Esophagus squamous epithelium (tissue), 5 donors: ENCODE data around the gene LRRC10B. TPM values are rescaled to one million over a fixed set of nuclear protein-coding genes. Genes with fewer than 3 reads are reported as not detected.

ENCODE experiments used
- DNase-seq: peaks from one replicate; lab custom pipeline; 2025; lab: John Stamatoyannopoulos, UW
- H3K27ac ChIP-seq, 4 donors: fragments of 200-600 bp; sonication (generic); one replicate each; pipeline ENCODE4 v1.5.1; 2016 to 2019; ENCODE audit warnings: mild to moderate bottlenecking in 1 of 4
- H3K27me3 ChIP-seq, 4 donors: fragments of 200-600 bp; sonication (generic); 1 replicate in 3 of 4; 2 replicates in 1 of 4; pipeline versions ENCODE4 v1.5.1 to v1.6.0; 2017 to 2021; ENCODE audit warnings: antibody characterized with exemption in 1 of 4
- H3K36me3 ChIP-seq, 3 donors: fragments of 200-600 bp; sonication (generic); one replicate each; pipeline ENCODE4 v1.5.1; 2016 to 2019
- H3K4me1 ChIP-seq, 3 donors: fragments of 200-600 bp; sonication (generic); one replicate each; pipeline ENCODE4 v1.5.1; 2017 to 2019
- H3K4me3 ChIP-seq, 4 donors: fragments of 200-600 bp; sonication (generic); 1 replicate in 3 of 4; 2 replicates in 1 of 4; pipeline ENCODE4 v1.5.1; 2016 to 2019; ENCODE audit warnings: mild to moderate bottlenecking in 2 of 4, moderate library complexity in 1 of 4
- H3K9me3 ChIP-seq, 3 donors: fragments of 200-600 bp; sonication (generic); one replicate each; pipeline ENCODE4 v1.5.1; 2016 to 2019
- POLR2A ChIP-seq, 4 donors: fragments of 450-650 bp; IDR thresholded peaks; one replicate each; pipeline ENCODE4 v1.6.1; 2017; ENCODE audit warnings: antibody characterized with exemption in 4 of 4, mild to moderate bottlenecking in 4 of 4, moderate library complexity in 3 of 4
- WGBS, 2 donors: methylation state at CpG; one replicate each; pipeline ENCODE4 v1.1.5; 2018; 5-methylcytosine and 5-hydroxymethylcytosine counted together
- intact Hi-C: fragments of 100-400 bp; cut with DNase I; formaldehyde crosslinking; loops from one replicate; pipeline ENCODE4 v1.15.0; 2022
- total RNA-seq, 4 donors: library from RNA; depleted of rRNA; stranded (reverse); fragments of >200 nt; gene quantifications; one replicate each; pipeline ENCODE4 v1.1.0, GENCODE V29; 2016
- TF ChIP-seq, protein P1 (sequence below), 6 experiments: fragments of 450-650 bp in 4 of 6; fragments of 200-600 bp in 2 of 6; sonication (generic) in 2 of 6; IDR thresholded peaks; one replicate each; pipeline ENCODE4 v1.5.1; 2016 to 2019; ENCODE audit warnings: antibody characterized with exemption in 6 of 6, mild to moderate bottlenecking in 4 of 6, moderate library complexity in 4 of 6
- donor health status: DM: yes; HTN: yes; CAD: no.

Gene LRRC10B
- total RNA-seq, 4 donors from 2014 or later: 0.76 to 1.3 TPM; not detected in 2

DNA sequence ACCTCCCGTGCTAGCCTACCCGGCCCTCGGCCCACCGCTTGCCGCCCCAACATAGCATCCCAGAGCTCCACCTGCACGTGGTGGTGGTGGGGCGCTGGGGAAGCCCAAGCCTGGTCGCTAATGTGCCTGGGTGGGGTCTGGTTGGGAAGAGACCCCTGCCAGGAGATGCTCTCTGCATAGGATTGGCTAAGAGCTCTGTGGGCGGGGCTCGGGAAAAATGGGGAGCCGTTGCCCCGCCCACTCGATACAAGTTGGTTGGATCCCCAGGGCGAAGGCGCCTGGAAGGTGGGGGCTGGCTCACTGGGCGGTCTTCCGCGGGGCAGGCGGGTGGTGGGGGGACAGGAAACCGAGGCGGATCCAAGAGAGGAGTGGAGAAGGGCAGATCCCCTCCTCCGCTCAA, 7.6 kb downstream of the LRRC10B start:
- intact Hi-C loops: loop anchor here (5.0 kb wide), 2 partner anchors 39 to 69 kb away; no protein-coding TSS in a partner anchor
- peaks cover 3 to 20% (median 9%) of the 10 kb centered on the region in 3 donors for H3K4me1 ChIP-seq
- H3K4me3 ChIP-seq: peak overlapping the region in 1 of 4 donors; percentile 23
- H3K9me3 ChIP-seq: no peaks in the 10 kb centered on the region
- no peak overlapping the region for H3K27ac ChIP-seq
- H3K27me3 ChIP-seq: peaks cover 0 to 69% (median 0%) of the 10 kb centered on the region in 4 donors
- no peaks in the 10 kb centered on the region for H3K36me3 ChIP-seq
- no peak for TF ChIP-seq POLR2A (IDR thresholded peaks at IDR 0.05)
- TF ChIP-seq, protein P1, sequence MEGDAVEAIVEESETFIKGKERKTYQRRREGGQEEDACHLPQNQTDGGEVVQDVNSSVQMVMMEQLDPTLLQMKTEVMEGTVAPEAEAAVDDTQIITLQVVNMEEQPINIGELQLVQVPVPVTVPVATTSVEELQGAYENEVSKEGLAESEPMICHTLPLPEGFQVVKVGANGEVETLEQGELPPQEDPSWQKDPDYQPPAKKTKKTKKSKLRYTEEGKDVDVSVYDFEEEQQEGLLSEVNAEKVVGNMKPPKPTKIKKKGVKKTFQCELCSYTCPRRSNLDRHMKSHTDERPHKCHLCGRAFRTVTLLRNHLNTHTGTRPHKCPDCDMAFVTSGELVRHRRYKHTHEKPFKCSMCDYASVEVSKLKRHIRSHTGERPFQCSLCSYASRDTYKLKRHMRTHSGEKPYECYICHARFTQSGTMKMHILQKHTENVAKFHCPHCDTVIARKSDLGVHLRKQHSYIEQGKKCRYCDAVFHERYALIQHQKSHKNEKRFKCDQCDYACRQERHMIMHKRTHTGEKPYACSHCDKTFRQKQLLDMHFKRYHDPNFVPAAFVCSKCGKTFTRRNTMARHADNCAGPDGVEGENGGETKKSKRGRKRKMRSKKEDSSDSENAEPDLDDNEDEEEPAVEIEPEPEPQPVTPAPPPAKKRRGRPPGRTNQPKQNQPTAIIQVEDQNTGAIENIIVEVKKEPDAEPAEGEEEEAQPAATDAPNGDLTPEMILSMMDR (IDR thresholded peaks at IDR 0.05): no peak
- DNase-seq: no peak
- WGBS, 2 donors: 14 to 46% methylated on average over 5 to 6 of the region's 22 CpGs

DNA sequence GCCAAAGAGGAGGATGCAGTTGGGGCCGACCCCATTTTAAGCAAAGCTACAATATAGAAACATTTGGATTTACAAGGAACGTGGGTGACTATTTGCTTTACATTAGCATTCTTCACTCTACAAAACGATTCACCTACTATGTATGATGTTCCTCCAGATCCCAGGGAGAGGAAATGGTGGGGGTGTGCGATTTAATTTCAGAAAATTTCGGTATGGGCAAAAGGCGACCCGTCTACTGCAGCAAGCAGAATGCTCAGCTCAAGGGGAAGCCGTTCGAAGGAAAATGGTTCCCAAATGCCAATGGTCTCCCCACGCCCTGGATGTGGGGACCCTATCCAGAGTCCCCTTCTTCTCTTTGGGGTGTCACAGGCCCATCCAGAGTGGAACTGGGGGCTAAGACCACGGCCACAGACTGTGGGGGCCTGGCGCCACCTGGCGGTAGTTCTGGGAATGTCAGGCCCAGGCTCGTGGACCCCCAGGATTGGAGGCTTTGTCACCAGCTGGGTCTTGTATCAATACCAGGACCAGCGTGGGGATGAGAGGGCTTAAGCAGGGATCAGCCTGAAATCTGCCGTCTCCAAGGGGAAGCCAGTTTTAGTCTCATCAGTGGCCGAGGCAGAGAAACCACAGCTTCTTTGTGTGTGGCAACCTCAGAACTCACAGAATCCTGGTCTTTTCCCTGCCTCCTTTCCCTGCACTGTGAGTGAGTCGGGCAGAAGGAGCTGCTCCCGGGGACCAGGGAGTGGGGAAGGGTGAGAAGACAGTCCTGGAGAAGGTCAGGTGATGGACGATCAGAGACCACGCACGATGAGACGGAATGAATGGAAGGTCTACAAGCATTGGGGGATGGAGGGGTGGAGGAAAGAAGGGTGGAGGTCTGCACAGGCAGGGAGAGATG, 8.4 kb downstream of the LRRC10B start:
- TF ChIP-seq, protein P1 (IDR thresholded peaks at IDR 0.05): peak; percentile 75 to 98 (median 88)
- no peak for TF ChIP-seq POLR2A (IDR thresholded peaks at IDR 0.05)
- H3K27ac ChIP-seq: no peak overlapping the region

DNA sequence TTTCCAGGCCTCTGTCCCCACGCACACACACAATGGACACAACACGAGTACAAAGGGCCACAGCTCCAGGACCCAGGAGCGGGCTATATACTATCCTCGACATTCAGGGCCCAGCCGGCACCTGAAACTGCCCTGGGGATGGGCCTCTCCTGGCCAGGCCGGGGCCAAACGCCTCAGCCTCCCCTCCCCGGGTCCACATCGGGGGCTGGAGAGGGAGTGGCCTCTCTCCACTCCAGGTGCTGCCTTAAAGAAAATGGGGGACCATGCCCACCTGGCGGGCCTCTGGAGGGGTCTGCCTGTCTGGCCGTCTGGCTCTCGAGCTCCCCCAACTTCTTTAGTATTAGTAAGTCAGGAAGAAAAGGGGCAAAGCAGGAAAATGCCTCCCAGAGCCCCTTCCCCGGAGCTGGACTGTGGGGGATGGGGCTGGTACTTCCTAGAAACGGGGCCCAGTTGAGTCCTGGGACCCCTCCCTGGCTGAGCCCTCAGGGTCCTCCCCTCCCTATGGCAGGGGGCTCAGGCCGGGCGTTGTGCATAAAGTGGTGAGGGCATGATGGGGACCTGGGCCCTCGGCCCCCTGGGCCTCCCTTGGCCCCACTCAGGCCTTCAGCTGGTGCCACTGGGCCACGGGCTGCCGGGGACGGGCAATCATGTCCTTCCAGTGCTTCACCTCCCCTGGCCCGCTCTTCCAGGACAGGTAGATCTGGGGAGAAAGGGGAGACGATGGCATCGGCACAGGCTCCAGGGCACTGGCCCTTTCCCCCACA, 9.7 kb downstream of the LRRC10B start:
- Histone ChIP-seq H3K27me3 (peaks cover 0 to 50% (median 0%) of the 10 kb centered on the region in 4 donors), H3K4me1 (peaks cover 3 to 19% (median 9%) of the 10 kb centered on the region in 3 donors), H3K4me3 (no peak overlapping the region), H3K9me3 (no peaks in the 10 kb centered on the region), H3K36me3 (no peaks in the 10 kb centered on the region), H3K27ac (no peak overlapping the region)
- TF ChIP-seq POLR2A (IDR thresholded peaks at IDR 0.05): no peak
- TF ChIP-seq, protein P1 (IDR thresholded peaks at IDR 0.05): no peak
- intact Hi-C loops: loop anchor here (5.0 kb wide), 2 partner anchors 41 to 71 kb away; no protein-coding TSS in a partner anchor
- WGBS, 2 donors: 73 to 93% methylated on average over 8 to 15 of the region's 23 CpGs
- no peak for DNase-seq

More for the DNA sequence above, 8.4 kb downstream of the LRRC10B start:
- Histone ChIP-seq H3K4me1 (peaks cover 3 to 20% (median 9%) of the 10 kb centered on the region in 3 donors), H3K9me3 (no peaks in the 10 kb centered on the region), H3K36me3 (no peaks in the 10 kb centered on the region), H3K27me3 (peaks cover 0 to 62% (median 0%) of the 10 kb centered on the region in 4 donors), H3K4me3 (peak overlapping the region in 1 of 4 donors; percentile 23)
- no peak for DNase-seq
- intact Hi-C loops: loop anchor here (5.0 kb wide), 2 partner anchors 40 to 70 kb away; no protein-coding TSS in a partner anchor
- 26 to 38% methylated on average over 13 to 17 of the region's 23 CpGs for WGBS, 2 donors

DNA sequence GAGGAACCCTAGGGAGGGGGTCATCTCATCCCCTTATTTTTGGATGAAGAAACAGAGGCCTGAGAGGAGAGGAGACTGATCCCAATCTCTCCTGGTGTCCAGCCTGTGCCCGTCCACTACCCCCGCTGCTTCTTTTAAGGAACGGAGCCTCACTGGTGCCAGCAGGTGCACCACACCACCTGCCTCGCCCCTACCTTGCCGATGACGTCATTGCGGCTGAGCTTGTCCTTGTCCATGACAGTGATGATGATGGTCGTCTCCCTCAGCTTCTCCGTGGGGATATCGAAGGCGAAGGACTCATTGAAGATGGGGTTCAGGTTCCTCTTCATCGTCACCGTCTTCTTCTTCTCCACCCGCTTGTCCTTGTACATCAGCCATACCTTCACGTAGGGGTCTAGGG, 14.3 kb downstream of the LRRC10B start:
- Histone ChIP-seq H3K36me3 (no peaks in the 10 kb centered on the region), H3K27ac (no peak overlapping the region), H3K27me3 (peaks cover 0 to 46% (median 0%) of the 10 kb centered on the region in 4 donors), H3K9me3 (no peaks in the 10 kb centered on the region), H3K4me1 (no peaks in the 10 kb centered on the region), H3K4me3 (no peak overlapping the region)
- DNase-seq: no peak
- 92% methylated on average over 13 to 14 of the region's 15 CpGs for WGBS, 2 donors
- intact Hi-C loops: no loop called here
- no peak for TF ChIP-seq POLR2A (IDR thresholded peaks at IDR 0.05)
- TF ChIP-seq, protein P1 (IDR thresholded peaks at IDR 0.05): no peak
